Neural cell (in vitro differentiated cells): ENCODE data around the gene SENP2. TPM values are rescaled to one million over a fixed set of nuclear protein-coding genes. Genes with fewer than 3 reads are reported as not detected.
"Not testable (repeated sequence)": the region's sequence is repeated elsewhere in the genome, so short reads cannot be mapped to it uniquely, and the experiment has no call there.

Experiments
- H2AFZ ChIP-seq: fragments of 200-600, 300-800 bp; sonication (generic), shearing (Covaris generic); 2 replicates; pipeline ENCODE4 v1.6.0; 2014; ENCODE audit warnings: low read depth, mild to moderate bottlenecking, antibody characterized with exemption, low read length, moderate library complexity
- H3F3A ChIP-seq: fragments of 200-600 bp; shearing (Covaris generic); 2 replicates; pipeline ENCODE4 v1.6.1; 2016; ENCODE audit warnings: mild to moderate bottlenecking, moderate library complexity, mixed read lengths, antibody characterized with exemption, low read length; ENCODE audit not compliant: insufficient read depth, poor library complexity, severe bottlenecking
- H3K27ac ChIP-seq: fragments of 200-600, 300-800 bp; sonication (generic), shearing (Covaris generic); 2 replicates; pipeline ENCODE4 v1.5.1; 2014; ENCODE audit warnings: mild to moderate bottlenecking, low read length, moderate library complexity
- H3K27me3 ChIP-seq: fragments of 300-800, 200-600 bp; sonication (generic), shearing (Covaris generic); 2 replicates; pipeline ENCODE4 v1.6.0; 2014; ENCODE audit warnings: mild to moderate bottlenecking, low read depth, low read length, moderate library complexity; ENCODE audit not compliant: insufficient read depth
- H3K36me3 ChIP-seq: fragments of 300-800, 200-600 bp; sonication (generic), shearing (Covaris generic); 2 replicates; pipeline ENCODE4 v1.5.1; 2014; ENCODE audit warnings: mild to moderate bottlenecking, antibody characterized with exemption, low read length, moderate library complexity; ENCODE audit not compliant: insufficient read depth
- H3K4me2 ChIP-seq: fragments of 300-800, 200-600 bp; sonication (generic), shearing (Covaris generic); 2 replicates; pipeline ENCODE4 v1.6.0; 2014; ENCODE audit warnings: mild to moderate bottlenecking, low read length
- H3K4me3 ChIP-seq: fragments of 300-800, 200-600 bp; sonication (generic), shearing (Covaris generic); 2 replicates; pipeline ENCODE4 v1.5.1; 2014; ENCODE audit warnings: mild to moderate bottlenecking, low read length, moderate library complexity
- H3K79me2 ChIP-seq: fragments of 200-600 bp; shearing (Covaris generic); replicated peaks from 2 replicates; pipeline ENCODE4 v1.6.0; 2014; ENCODE audit warnings: mild to moderate bottlenecking, low read length, moderate library complexity; ENCODE audit not compliant: insufficient read depth
- H3K9ac ChIP-seq: fragments of 300-800, 200-600 bp; sonication (generic), shearing (Covaris generic); 2 replicates; pipeline ENCODE4 v1.6.1; 2016; ENCODE audit warnings: mild to moderate bottlenecking, low read length, mixed read lengths
- H3K9me2 ChIP-seq: fragments of 200-600 bp; shearing (Covaris generic); 2 replicates; pipeline ENCODE4 v1.6.1; 2016; ENCODE audit warnings: mild to moderate bottlenecking, low read length, mixed read lengths; ENCODE audit not compliant: insufficient read depth
- H3K9me3 ChIP-seq: fragments of 200-600, 300-800 bp; sonication (generic), shearing (Covaris generic); 2 replicates; pipeline ENCODE4 v1.6.1; 2016; ENCODE audit warnings: mild to moderate bottlenecking, mixed run types, low read length, moderate library complexity, mixed read lengths
- H4K20me1 ChIP-seq: fragments of 200-600 bp; shearing (Covaris generic); 2 replicates; pipeline ENCODE4 v1.6.1; 2016; ENCODE audit warnings: mild to moderate bottlenecking, mixed run types; ENCODE audit not compliant: insufficient read depth
- EP300 ChIP-seq: fragments of 450-650 bp; conservative IDR thresholded peaks from 2 replicates; pipeline ENCODE4 v1.6.1; 2014; ENCODE audit warnings: antibody characterized with exemption, mild to moderate bottlenecking, moderate library complexity; ENCODE audit not compliant: poor library complexity, severe bottlenecking
- EZH2 ChIP-seq: fragments of 200-600, 300-800 bp; shearing (Covaris generic), sonication (generic); IDR thresholded peaks from 2 replicates; pipeline ENCODE4 v1.6.1; 2014; ENCODE audit warnings: antibody characterized with exemption, low read length, borderline replicate concordance, mild to moderate bottlenecking; ENCODE audit not compliant: insufficient read depth, poor library complexity, severe bottlenecking
- MXI1 ChIP-seq: fragments of 450-650 bp; conservative IDR thresholded peaks from 2 replicates; pipeline ENCODE4 v1.6.1; 2014; ENCODE audit warnings: antibody characterized with exemption, mild to moderate bottlenecking; ENCODE audit not compliant: poor library complexity, severe bottlenecking
- POLR2AphosphoS5 ChIP-seq: IDR thresholded peaks from 2 replicates; pipeline ENCODE4 v1.6.1; 2012
- RAD21 ChIP-seq: fragments of 450-650 bp; conservative IDR thresholded peaks from 2 replicates; pipeline ENCODE4 v1.6.1; 2014; ENCODE audit warnings: antibody characterized with exemption, mild to moderate bottlenecking, moderate library complexity
- SMC3 ChIP-seq: fragments of 450-650 bp; conservative IDR thresholded peaks from 2 replicates; pipeline ENCODE4 v1.6.1; 2014; ENCODE audit warnings: antibody characterized with exemption, mild to moderate bottlenecking, moderate library complexity; ENCODE audit not compliant: poor library complexity
- TAF1 ChIP-seq: IDR thresholded peaks from 2 replicates; pipeline ENCODE4 v1.6.1; 2012; ENCODE audit warnings: low read depth
- polyA plus RNA-seq: library from polyadenylated mRNA; depleted of rRNA; stranded (reverse); fragments of >200 nt; gene quantifications from 2 replicates; pipeline ENCODE4 v1.2.3, GENCODE V29; 2014
- TF ChIP-seq, protein P1 (sequence below): fragments of 450-650 bp; IDR thresholded peaks from 2 replicates; pipeline ENCODE4 v1.5.1; 2014; ENCODE audit warnings: antibody characterized with exemption, mild to moderate bottlenecking, moderate library complexity; ENCODE audit not compliant: poor library complexity, severe bottlenecking
- TF ChIP-seq, protein P2 (sequence below): IDR thresholded peaks from 2 replicates; pipeline ENCODE4 v1.6.1; 2012; ENCODE audit warnings: borderline replicate concordance

Gene SENP2
- polyA plus RNA-seq, 1 donor from 2014 or later, result 40.1 TPM

- H4K20me1 ChIP-seq, result no peaks in the 10 kb centered on the region
- no peaks in the 10 kb centered on the region for H3K9me2 ChIP-seq
- no peaks in the 10 kb centered on the region for H3K36me3 ChIP-seq
- no peaks in the 10 kb centered on the region for H3F3A ChIP-seq
- H3K9ac ChIP-seq, result no peak overlapping the region
- no peaks in the 10 kb centered on the region for H3K9me3 ChIP-seq
- no peak overlapping the region for H3K27ac ChIP-seq
- H3K4me2 ChIP-seq, result no peak overlapping the region
- TF ChIP-seq, protein P1, sequence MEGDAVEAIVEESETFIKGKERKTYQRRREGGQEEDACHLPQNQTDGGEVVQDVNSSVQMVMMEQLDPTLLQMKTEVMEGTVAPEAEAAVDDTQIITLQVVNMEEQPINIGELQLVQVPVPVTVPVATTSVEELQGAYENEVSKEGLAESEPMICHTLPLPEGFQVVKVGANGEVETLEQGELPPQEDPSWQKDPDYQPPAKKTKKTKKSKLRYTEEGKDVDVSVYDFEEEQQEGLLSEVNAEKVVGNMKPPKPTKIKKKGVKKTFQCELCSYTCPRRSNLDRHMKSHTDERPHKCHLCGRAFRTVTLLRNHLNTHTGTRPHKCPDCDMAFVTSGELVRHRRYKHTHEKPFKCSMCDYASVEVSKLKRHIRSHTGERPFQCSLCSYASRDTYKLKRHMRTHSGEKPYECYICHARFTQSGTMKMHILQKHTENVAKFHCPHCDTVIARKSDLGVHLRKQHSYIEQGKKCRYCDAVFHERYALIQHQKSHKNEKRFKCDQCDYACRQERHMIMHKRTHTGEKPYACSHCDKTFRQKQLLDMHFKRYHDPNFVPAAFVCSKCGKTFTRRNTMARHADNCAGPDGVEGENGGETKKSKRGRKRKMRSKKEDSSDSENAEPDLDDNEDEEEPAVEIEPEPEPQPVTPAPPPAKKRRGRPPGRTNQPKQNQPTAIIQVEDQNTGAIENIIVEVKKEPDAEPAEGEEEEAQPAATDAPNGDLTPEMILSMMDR, result no peak
- TF ChIP-seq RAD21, result no peak
- TF ChIP-seq SMC3, result no peak
- TF ChIP-seq POLR2AphosphoS5, result no peak
- TF ChIP-seq MXI1, result no peak
- no peak for TF ChIP-seq EZH2
- no peak for TF ChIP-seq EP300
- no peak for TF ChIP-seq TAF1
- TF ChIP-seq, protein P2, sequence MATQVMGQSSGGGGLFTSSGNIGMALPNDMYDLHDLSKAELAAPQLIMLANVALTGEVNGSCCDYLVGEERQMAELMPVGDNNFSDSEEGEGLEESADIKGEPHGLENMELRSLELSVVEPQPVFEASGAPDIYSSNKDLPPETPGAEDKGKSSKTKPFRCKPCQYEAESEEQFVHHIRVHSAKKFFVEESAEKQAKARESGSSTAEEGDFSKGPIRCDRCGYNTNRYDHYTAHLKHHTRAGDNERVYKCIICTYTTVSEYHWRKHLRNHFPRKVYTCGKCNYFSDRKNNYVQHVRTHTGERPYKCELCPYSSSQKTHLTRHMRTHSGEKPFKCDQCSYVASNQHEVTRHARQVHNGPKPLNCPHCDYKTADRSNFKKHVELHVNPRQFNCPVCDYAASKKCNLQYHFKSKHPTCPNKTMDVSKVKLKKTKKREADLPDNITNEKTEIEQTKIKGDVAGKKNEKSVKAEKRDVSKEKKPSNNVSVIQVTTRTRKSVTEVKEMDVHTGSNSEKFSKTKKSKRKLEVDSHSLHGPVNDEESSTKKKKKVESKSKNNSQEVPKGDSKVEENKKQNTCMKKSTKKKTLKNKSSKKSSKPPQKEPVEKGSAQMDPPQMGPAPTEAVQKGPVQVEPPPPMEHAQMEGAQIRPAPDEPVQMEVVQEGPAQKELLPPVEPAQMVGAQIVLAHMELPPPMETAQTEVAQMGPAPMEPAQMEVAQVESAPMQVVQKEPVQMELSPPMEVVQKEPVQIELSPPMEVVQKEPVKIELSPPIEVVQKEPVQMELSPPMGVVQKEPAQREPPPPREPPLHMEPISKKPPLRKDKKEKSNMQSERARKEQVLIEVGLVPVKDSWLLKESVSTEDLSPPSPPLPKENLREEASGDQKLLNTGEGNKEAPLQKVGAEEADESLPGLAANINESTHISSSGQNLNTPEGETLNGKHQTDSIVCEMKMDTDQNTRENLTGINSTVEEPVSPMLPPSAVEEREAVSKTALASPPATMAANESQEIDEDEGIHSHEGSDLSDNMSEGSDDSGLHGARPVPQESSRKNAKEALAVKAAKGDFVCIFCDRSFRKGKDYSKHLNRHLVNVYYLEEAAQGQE, result no peak
- no peaks in the 10 kb centered on the region for H3K79me2 ChIP-seq
- no peak overlapping the region for H3K4me3 ChIP-seq
- H2AFZ ChIP-seq, result no peak overlapping the region
- H3K27me3 ChIP-seq, result no peaks in the 10 kb centered on the region
These were observed 46.9 kb downstream of the SENP2 start for GRCh38 chr3:185632996-185633395.

DNA sequence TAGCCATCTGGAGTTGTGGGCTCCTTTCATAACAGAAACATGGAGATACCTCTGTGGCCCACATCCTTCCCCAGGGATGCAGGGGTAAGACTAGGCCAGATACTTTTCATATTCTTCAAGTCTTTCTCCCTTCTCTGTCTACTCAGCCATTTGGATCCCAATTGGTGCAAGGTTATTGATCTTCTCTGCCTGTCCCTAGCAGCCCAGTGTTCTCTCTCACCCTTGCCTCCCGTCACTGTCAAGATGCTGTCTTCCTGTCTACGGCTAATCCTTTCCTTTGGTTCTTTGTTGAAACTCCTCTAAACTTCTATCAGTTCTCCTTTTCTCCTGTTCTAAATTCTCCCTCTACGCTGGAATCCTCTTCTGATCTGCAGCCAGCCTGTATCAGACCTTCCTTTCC, 51.3 kb downstream of the SENP2 start:
- H4K20me1 ChIP-seq, result no peaks in the 10 kb centered on the region
- H3K9ac ChIP-seq, result no peak overlapping the region
- no peaks in the 10 kb centered on the region for H3K27me3 ChIP-seq
- H3K27ac ChIP-seq, result no peak overlapping the region
- H3K79me2 ChIP-seq, result no peaks in the 10 kb centered on the region
- no peaks in the 10 kb centered on the region for H3F3A ChIP-seq
- no peak overlapping the region for H3K4me3 ChIP-seq
- TF ChIP-seq, protein P1, result no peak
- TF ChIP-seq, protein P2, result no peak
- TF ChIP-seq RAD21, result no peak
- no peak for TF ChIP-seq TAF1
- TF ChIP-seq SMC3, result no peak
- no peak for TF ChIP-seq EZH2
- no peak for TF ChIP-seq POLR2AphosphoS5
- TF ChIP-seq EP300, result no peak
- TF ChIP-seq MXI1, result no peak
- H3K4me2 ChIP-seq, result no peak overlapping the region
- no peaks in the 10 kb centered on the region for H3K9me3 ChIP-seq
- no peak overlapping the region for H2AFZ ChIP-seq
- peaks cover 5% of the 10 kb centered on the region for H3K36me3 ChIP-seq
- no peaks in the 10 kb centered on the region for H3K9me2 ChIP-seq

DNA sequence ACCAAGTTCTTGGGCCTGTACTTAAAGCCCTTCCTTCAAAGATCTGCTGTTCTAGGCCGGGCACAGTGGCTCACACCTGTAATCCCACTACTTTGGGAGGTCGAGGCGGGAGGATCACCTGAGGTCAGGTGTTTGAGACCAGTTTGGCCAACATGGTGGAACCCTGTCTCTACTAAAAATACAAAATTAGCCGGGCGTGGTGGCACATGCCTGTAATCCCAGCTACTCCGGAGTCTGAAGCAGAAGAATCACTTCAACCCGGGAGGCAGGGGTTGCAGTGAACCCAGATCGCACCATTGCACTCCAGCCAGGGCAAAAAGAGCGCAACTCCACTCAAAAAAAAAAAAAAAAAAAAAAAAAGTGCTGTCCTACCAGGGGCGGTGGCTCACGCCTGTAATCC, 52.6 kb downstream of the SENP2 start:
- not testable (repeated sequence) for H3K27ac ChIP-seq, H3F3A ChIP-seq, H3K4me2 ChIP-seq, H3K9ac ChIP-seq, H3K9me2 ChIP-seq, H4K20me1 ChIP-seq, H3K4me3 ChIP-seq, H3K9me3 ChIP-seq, H3K27me3 ChIP-seq, H2AFZ ChIP-seq, H3K79me2 ChIP-seq, H3K36me3 ChIP-seq
